ENCODE data around the gene CNN1.

DNA sequence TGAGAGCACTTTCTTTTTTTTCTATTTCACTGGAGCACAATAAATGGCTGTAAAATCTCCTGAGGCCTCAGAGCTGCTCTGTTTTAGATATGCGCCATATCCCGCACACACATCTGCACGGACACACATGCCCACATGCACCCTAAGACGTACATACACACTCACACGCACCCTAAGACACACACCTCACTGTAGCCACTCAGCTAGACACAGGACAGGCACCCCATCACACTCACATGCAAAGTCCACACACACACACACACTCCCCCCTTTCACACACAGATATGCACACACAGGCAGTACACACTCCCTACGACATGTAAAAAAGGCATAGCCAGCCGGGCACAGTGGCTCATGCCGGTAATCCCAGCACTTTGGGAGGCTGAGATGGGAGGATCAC is 11.6 kb downstream of the CNN1 start:
- TF ChIP-seq, protein P1, sequence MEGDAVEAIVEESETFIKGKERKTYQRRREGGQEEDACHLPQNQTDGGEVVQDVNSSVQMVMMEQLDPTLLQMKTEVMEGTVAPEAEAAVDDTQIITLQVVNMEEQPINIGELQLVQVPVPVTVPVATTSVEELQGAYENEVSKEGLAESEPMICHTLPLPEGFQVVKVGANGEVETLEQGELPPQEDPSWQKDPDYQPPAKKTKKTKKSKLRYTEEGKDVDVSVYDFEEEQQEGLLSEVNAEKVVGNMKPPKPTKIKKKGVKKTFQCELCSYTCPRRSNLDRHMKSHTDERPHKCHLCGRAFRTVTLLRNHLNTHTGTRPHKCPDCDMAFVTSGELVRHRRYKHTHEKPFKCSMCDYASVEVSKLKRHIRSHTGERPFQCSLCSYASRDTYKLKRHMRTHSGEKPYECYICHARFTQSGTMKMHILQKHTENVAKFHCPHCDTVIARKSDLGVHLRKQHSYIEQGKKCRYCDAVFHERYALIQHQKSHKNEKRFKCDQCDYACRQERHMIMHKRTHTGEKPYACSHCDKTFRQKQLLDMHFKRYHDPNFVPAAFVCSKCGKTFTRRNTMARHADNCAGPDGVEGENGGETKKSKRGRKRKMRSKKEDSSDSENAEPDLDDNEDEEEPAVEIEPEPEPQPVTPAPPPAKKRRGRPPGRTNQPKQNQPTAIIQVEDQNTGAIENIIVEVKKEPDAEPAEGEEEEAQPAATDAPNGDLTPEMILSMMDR (IDR thresholded peaks at IDR 0.05), result no peak
- TF ChIP-seq POLR2AphosphoS5 (IDR thresholded peaks at IDR 0.05; ENCODE audit: insufficient read depth in 1 of 2, low read depth in 1 of 2) (no peak), POLR2A (IDR thresholded peaks at IDR 0.05) (no peak)

Data from vagina (tissue), 2 donors.